ENCODE measurements around the gene RNF145. TPM values are rescaled to one million over a fixed set of nuclear protein-coding genes. Genes with fewer than 3 reads are reported as not detected.

Gene RNF145
- total and polyA plus RNA-seq, 8 donors: 7.0 to 96.9 (median 45.8) TPM

DNA sequence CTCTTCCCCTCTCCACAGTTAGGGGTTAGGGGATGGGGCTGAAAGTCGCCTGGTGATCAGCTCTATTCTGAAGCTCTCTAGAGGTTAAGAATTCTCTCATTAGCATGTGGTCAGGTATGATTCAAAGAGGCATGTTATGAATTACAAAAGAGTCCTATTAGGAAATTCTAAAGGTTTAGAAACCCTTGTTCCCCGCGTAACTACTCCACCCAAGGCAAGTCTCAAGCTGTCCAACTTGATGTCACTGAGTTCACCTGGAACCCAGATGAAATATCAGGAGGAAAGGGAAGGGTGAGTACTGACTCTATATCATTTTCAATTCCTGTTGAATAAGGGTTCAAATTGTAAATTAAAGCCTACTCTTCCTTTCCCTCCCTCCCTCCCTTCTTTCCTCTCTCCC is 18.1 kb upstream of the RNF145 start:
- DNase-seq: no peak
- no peak for TF ChIP-seq EP300 (IDR thresholded peaks at IDR 0.05)
- TF ChIP-seq POLR2A (IDR thresholded peaks at IDR 0.05): no peak
- no peaks in the 10 kb centered on the region for H3K9me3 ChIP-seq
- no peaks in the 10 kb centered on the region for H3K27me3 ChIP-seq
- H3K4me3 ChIP-seq: no peak overlapping the region
- WGBS, 5 donors: 66 to 91% (median 80%) methylated on average over 3 of the region's 3 CpGs
- no peaks in the 10 kb centered on the region for H3K36me3 ChIP-seq
- intact Hi-C loops (cut with DNase I; ENCODE audit: low total_unique reads): no loop called here
- H3K4me1 ChIP-seq: no peaks in the 10 kb centered on the region
- no peak overlapping the region for H3K27ac ChIP-seq

DNA sequence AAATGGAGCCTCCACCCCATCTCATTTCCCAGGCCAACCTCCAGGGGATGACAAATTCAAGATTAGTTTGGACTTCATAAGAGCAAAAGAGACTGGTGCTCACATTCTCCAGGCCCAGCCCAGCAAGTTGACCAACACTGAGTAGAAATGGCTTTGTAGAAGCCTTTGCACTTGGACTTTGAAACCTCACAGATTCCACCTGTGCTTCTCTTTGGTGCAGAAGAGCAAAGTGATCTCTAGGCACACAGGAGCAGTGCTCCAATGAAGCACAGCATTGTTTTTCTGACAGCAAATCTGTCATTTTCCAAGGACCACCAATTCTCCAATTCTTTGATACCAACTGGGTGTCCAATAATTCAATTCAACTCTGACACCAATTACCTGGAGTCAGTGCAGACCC is 17.1 kb upstream of the RNF145 start:
- Histone ChIP-seq H3K4me3 (no peak overlapping the region), H3K36me3 (no peaks in the 10 kb centered on the region), H3K27ac (no peak overlapping the region), H3K4me1 (no peaks in the 10 kb centered on the region), H3K9me3 (no peaks in the 10 kb centered on the region), H3K27me3 (no peaks in the 10 kb centered on the region)
- intact Hi-C loops (cut with DNase I; ENCODE audit: low total_unique reads): no loop called here
- TF ChIP-seq CTCF (IDR thresholded peaks at IDR 0.05) (no peak), POLR2AphosphoS5 (IDR thresholded peaks at IDR 0.05) (no peak), EP300 (IDR thresholded peaks at IDR 0.05) (no peak), POLR2A (IDR thresholded peaks at IDR 0.05) (no peak)
- no peak for DNase-seq

DNA sequence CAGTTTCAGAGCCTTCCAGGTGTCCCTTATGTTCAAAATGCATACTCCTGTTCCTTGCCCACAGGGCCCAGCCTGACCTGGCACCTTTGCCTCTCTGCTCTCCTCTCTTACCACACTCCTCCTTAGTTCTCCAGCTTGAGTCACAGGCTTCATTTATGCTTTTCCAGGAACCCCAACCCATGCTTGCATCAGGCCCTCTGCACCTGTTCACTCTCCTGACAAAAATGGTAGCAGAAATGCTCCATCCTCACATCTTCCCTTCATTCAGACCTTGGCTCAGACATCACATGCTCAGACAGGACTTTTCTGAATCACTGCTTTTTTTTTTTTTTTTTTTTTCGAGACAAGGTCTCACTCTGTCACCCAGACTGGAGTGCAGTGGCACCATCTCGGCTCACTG is 15.1 kb upstream of the RNF145 start:
- Histone ChIP-seq H3K9me3 (no peaks in the 10 kb centered on the region), H3K27me3 (no peaks in the 10 kb centered on the region), H3K4me1 (no peaks in the 10 kb centered on the region), H3K36me3 (no peaks in the 10 kb centered on the region), H3K27ac (no peak overlapping the region), H3K4me3 (no peak overlapping the region)
- WGBS, 5 donors: 68 to 100% (median 86%) methylated on average over 1 to 2 of the region's 2 CpGs
- intact Hi-C loops (cut with DNase I; ENCODE audit: low total_unique reads): no loop called here
- no peak for DNase-seq
- TF ChIP-seq CTCF (IDR thresholded peaks at IDR 0.05) (no peak), POLR2A (IDR thresholded peaks at IDR 0.05) (no peak), POLR2AphosphoS5 (IDR thresholded peaks at IDR 0.05) (no peak), EP300 (IDR thresholded peaks at IDR 0.05) (no peak)

GRCh38 chr5:159223469-159223868 is 14.1 kb upstream of the RNF145 start:
- 80 to 92% (median 84%) methylated on average over 3 of the region's 3 CpGs for WGBS, 5 donors
- Histone ChIP-seq H3K27ac (no peak overlapping the region), H3K9me3 (no peaks in the 10 kb centered on the region), H3K36me3 (no peaks in the 10 kb centered on the region), H3K4me3 (no peak overlapping the region), H3K27me3 (no peaks in the 10 kb centered on the region), H3K4me1 (peaks cover 0 to 5% (median 0%) of the 10 kb centered on the region in 4 donors)
- intact Hi-C loops (cut with DNase I; ENCODE audit: low total_unique reads): no loop called here
- no peak for DNase-seq
- no peak for TF ChIP-seq POLR2AphosphoS5 (IDR thresholded peaks at IDR 0.05)
- TF ChIP-seq POLR2A (IDR thresholded peaks at IDR 0.05): no peak
- no peak for TF ChIP-seq EP300 (IDR thresholded peaks at IDR 0.05)
- no peak for TF ChIP-seq CTCF (IDR thresholded peaks at IDR 0.05)

GRCh38 chr5:159220206-159220605 is 10.9 kb upstream of the RNF145 start:
- TF ChIP-seq CTCF (IDR thresholded peaks at IDR 0.05): no peak
- 67 to 79% (median 74%) methylated on average over 5 of the region's 5 CpGs for WGBS, 5 donors
- Histone ChIP-seq H3K4me1 (peaks cover 0 to 5% (median 0%) of the 10 kb centered on the region in 4 donors), H3K27ac (no peak overlapping the region), H3K27me3 (no peaks in the 10 kb centered on the region), H3K4me3 (no peak overlapping the region), H3K36me3 (no peaks in the 10 kb centered on the region), H3K9me3 (no peaks in the 10 kb centered on the region)
- DNase-seq: no peak
- intact Hi-C loops (cut with DNase I; ENCODE audit: low total_unique reads): no loop called here
